GM18858 (cell line): Measurements from ENCODE around the gene PREX1.

Experiments used
- ATAC-seq: cut with Tn5 transposase; IDR thresholded peaks from one replicate; pipeline ENCODE4 v1.9.1; 2021; ENCODE audit not compliant: unreplicated experiment

The PREX1 gene

DNA sequence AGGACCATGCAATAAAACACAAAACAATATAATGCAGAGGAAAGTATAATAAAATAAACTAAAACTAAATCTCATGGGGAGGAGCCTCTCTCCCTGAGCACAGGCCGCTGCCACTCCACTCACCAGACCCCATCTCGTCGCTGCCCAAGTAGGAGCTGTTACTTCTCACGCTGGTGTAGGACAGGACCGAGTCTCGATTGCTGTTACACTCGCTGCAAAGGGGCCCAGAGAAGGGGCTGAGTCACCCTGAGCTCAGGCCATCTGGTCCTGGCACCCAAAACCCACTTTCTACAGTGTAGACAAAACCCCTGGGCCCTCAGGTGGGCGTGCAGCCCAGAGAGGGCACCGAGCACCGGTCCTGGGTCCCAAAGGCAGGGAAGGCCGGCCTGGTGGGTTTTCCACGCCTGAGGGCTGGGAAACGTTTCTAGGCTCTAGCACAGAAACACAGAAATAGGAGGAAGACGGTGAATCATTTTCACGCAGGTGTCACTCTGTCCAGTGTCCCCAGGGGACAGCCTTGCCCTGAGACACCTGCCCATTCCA is 183.4 kb downstream of the PREX1 start:
- ATAC-seq = no peak

DNA sequence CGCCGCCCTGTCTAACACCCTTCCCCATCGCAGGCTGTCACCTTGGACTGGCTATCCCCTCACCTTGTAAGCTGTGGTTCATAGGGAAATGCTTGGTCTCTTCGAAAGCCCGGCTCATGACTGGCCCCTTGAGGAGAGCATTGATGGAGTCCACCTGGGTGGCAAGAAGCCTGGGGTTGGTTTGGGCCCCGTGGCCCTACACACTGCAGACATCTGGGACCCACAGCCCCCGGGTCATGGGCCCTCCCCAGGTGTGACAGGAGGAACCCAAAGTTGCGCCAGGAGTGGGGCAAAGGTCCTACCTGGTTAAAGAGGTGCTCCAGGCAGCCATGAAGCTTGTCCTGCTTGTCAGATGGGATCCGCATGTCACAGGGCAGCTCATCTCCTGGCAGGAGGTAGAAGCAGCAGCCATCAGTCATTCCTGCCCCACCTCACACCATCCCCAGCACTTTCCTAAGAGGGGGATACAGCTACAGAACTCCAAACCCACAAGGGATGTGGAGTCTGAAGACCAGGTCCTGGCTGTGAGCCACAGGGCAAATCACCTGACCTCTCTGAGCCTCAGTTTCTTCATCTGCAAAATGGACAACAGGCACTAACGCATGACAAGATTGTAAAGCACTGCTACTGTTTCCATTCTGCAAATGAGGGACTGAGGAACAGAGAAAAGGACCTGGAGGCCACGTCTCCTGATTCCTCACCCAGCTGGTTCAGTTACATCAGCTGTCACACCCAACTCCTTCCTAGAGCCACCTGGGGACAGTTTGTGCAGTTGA is 185.5 kb downstream of the PREX1 start:
- ATAC-seq = no peak

DNA sequence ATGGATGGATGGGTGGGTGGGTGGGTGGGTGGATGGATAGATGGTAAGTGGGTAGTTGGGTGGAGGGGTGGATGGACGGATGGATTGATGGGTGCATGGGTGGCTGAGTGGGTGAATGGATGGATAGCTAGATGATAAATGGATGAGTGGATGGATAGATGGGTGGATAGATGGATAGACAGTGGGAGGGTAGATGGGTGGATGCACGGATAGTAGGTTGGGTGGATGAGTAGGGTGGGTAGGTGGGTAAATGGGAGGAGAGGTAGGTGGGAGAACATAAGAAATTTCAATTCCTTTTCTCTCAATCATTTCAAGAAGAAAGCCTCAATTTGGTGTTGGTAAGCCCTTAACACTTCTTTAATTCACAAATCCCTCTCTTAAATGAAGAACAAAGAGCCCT is 186.9 kb downstream of the PREX1 start:
- no peak for ATAC-seq

DNA sequence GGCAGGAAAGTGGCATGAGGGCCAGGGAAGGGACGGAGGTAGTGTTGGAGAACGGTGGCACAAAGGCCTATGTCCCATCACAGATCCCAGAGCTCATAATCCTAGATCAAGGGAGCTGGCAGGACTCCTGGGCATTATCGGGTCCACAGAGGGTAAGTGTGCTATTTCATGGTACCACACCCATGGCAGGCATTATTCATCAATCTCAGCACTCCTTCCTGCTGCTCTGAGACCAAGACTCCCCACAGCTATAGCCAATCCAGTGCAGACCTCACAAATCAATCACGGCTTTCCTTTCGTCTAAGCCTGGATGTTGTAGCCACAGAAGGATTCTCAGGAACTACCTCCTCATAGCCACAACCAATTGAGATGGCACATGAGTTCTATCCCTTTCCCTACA is 187.9 kb downstream of the PREX1 start:
- no peak for ATAC-seq

DNA sequence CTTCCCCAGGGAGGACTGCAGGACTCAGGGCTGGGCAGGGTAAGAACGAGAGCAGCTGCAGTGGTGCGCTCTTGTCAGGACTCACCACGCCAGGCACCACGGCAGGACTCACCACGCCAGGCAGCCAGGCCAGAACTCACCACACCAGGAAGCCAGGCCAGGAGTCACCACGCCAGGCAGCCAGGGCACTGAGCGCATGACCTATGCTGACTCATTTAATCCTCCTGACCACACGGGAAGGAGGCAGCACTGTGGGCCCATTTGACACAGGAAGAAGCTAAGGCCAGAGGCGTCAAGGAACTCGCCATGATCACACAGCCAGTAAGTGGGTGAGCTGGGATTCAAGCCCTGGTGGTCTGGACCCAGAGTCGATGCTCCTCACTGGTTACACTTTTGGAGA is 189.3 kb downstream of the PREX1 start:
- no peak for ATAC-seq

DNA sequence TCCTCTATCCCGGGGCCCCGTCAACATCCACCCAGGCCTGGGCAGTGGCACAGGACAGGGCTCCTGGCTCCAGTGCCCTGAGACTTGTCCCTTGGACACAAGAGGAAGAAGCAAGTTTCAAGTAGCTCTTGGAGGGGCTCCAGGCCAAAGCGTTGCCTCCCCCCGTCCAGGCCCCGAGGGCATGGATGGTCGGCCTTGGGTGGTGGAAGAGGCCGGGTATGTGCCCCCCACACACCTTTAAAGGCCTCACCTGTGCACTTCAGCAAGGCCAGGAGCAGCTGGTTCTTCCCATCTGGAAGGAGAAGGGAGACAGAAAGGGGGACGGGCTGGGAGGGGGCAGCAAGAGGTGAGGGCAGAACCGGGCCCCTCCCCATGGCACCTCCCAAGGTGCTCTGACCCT is 190.3 kb downstream of the PREX1 start:
- ATAC-seq = no peak

DNA sequence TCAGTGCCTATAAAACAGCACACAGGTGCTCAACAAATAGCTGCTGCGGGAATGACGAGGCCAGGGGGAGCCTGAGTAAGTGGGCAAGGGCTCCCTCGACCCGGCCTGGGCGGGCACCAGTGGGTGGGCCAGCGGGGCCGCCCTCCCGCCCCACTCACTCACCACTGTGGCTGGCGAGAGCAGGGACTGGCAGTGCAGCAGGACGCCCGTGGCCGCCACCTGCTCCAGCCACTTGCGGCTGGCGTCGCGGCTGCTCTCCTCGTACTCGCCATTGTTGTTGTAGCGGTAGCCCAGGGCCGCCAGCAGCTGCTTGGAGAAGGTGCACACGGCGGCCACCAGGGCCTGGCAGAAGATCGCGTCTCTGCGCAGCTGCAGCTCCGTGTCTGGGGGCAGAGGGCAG is 191.5 kb downstream of the PREX1 start:
- no peak for ATAC-seq

DNA sequence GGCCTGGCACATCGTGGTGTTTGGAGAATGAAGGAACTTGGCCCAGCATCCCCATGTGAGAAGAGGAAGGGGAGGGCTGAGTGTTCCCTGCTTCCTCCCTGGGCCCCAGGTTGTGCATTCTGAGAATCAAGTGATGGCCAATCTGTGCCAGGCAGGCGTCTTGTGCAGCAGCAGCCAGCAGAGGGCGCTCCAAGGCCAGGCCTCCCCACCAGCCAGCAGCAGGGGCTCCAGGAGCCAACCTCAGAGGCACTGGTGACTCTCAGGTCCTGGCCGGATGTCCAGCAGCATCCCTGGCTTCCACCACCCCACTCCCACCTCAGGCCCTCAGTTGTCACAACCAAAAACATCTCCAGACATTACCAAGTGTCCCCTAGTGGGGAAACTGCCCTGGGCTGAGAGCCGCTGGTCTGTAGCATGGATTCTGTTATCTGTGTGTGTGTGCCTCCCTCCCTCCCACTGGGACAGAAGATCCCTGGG is 192.0 kb downstream of the PREX1 start:
- ATAC-seq = no peak

DNA sequence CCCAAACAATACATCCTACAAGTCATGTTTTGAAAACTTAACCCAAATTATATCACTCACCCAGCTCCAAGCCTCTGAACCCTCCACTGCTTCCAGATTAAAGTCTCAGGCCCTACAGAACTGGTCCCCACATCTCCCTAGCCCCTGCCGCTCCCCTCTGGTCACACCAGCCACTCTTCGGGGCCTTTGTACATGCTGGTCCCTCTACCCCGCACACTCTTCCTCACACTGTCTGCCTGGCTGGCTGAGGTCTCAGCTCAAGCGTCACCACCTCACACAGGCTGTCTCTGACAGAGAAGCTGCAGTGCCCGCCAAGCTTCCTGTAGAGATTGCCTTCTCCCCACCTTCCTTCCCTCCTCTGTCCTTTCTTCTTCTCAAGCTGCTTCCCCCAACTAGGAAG is 192.4 kb downstream of the PREX1 start:
- no peak for ATAC-seq

DNA sequence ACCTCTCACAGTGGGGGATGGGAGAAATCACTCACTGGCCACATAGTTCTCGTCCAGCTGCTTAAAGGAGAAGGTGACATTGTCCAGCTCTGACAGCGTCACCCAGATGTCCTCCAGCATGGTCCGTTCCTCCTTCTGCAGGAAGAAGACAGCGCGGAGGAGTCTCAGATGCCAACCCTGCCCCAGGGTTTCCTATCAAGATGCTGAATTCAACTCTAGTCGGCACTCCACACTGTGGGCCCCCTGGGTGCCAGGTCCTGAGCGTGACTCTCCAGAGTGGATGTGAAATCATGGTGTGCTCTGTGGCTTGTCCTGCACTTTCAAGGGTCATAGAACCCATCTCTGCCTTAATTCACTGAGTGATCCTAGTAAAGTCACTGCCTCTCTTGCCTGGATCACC is 193.2 kb downstream of the PREX1 start:
- no peak for ATAC-seq

DNA sequence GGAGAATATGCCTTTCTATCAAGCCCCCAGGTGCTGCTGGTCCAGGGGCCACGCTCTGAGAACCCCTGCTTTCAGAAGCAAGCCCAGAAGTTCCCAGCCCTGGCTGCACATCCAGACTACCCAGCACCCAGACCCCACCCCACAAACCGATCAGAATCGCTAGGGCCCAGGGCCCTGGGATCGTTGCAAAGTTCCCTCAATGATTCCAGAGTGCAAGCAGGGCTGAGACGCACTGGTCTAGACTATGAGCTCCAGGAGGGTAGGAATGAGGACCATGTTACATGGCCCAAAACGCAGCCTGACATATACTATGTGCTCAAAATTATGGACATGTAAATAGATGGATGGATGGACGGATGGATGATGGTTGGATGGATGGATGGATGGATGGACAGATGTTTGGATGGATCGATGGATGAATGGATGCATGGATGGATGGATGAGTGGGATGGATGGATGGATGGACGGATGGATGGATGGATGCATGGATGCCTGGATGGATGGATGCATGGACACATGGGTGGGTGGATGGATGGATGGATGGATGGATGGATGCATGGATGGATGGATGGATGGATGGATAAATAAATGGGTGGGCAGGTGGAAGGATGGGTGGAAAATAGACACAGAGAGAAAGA is 194.1 kb downstream of the PREX1 start:
- ATAC-seq = no peak

DNA sequence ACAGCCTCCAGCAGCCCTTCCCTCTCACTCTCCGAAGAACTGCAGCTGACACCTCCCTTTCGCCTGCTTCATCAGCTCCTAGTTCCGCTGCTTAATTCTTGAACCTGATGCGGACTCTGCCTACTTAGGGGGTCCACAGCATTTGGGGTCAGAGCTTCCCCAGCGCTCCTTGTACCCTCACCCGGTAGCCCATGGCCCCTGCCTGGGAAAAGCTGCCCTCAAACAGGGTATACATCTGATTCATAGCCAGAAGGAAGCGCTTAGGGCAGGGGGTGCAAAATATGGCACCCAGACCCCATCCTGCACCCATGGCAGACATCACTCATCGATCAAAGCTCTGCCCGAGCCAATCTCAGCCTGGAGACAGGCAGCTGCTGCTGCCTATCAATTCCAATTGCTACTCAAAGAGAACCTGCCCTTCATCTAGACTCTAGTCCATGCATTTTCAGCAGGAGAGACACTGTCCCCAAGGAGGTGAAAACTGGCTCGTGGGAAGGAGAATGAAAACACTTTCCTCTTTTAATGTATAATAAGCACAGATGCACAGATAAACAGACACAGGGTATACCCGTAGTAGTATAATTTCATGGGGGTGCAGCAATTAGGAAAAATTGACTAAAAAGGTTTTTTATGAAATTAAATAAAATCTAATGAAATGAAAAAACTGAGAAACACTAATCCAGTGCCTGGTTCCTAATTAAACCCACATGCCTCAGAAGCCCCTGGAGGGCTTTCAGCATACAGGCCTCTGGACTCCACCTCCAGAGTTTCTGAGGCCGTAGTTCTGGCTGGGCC is 194.8 kb downstream of the PREX1 start:
- no peak for ATAC-seq

DNA sequence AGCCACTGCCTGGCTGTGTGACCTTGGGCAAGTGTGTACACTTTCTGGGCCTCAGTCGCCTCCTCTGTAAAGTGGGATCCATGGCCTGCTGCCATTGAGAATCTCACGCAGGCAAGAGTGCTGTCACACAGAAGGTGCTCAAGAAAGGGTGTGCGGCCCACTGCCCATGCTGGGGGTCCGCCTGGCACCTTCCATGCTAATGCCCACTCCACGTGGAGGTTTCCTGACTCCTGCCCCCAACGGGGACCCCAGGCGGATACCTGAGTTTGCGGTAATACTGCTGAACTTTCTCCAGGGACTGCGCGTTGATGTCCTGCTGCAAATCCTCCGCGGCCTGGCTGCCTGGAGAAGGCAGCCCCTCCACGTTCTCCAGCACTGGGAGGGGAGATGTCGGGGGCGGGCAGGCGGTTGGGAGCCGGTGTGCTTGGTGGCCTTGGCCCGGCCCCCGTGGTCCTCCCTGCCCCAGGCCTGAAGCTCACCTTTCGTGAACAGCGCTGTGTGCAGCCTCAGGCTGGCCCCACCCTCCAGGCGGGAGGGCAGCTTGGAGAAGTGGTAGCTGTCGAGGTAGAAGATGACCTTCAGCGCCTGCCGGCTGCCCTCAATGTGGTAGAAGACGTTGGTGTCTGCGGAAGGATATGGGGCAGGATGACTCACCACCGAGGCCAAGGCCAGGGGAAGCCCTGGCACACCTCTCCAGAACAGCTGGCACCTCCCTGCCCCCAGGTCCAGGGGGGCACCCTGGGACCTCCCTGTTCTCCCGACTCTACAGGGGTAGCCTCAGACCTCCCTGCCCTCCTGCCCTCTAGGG is 195.6 kb downstream of the PREX1 start:
- ATAC-seq = no peak

DNA sequence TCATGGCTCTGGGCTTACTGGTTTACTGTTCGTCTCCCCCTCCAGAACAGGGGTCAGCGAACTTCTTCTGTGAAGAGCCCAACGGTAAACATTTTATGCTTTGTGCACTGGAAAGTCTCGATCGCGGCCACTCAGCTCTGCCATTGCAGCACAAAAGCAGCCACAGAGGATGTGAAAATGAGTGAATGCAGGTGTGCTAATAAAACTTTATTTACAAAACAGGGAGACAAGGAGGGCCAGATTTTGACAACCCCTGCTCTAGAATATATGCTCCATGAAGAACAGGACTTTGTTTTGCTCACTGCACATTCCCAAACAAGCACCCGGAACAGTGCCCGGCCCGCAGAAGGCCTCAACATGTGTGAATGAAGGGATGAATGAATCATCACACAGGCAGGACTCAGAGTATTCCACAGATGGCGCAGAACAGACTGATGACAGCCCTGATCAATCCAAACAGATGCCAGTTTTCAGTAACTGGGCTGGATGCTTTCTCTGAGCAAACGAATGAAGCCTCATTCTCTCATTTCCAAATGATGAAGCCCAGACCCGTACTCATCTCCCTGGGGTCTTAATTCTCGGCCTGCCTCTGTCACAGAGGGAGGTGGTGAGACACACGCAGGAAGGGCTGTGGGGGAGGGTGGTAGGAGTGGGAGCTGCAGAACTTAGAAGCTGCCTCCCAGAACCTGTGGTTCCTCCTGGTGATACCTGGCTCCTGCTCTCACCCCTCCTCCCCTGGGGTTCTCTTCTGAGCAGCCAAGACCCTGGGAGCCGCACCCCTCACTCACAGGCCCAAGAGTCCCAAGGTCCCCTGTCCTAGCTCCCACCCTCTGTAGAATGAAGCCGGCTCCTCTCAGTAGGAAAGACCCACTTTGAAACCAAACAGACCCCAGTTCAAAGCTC is 196.4 kb downstream of the PREX1 start:
- ATAC-seq = no peak

DNA sequence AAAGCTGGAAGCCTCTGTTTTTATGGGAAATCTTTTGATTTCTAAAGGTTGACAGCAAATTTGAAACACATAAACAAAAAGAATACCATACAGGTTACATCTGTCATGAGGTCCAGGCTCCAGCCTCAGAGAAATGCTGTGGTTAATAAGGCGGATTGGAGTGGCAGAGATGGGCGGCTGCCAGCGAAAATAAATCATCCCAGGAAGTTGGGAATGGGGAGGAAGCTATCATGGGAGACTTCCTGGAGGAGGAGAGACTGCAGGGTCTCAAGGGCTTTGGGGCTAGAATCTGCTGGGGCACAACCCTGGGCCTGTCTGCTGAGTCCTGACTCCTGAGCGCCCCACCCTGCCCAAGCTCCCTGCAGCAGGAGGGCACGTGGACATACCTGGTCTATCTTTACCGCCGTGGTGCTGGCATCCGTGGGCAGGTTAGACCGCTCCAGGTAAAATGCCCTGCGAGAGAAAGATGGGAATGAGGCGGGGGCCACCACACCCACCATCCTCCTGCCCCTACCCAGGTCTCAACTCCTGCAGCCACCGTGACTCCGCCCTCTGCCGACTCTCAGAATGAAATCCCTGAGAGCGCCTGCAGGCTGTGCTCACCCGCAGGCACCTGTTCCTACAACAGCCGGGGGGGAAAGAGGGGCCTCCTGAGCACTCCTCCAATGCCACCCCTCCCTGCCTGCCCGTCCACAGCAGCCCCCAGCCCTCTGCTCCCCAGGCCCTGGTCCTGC is 197.3 kb downstream of the PREX1 start:
- no peak for ATAC-seq

DNA sequence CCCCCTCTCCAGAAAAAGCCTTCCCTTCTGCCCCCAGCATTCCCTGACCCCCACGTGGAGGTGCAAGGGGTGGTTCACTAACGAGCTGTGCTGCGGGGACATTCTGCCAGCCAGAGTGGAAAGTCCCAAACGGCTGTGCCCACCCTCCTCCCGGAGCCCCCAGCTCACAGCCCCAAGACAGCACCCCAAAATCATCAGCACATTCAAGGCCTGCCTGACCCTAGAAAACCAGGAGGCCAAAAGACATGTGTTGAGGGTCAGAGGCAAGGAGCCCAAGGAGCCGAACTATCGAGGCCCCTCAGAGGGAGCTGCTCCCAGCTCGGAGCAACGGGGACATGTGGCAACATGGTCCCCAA is 197.9 kb downstream of the PREX1 start:
- no peak for ATAC-seq

DNA sequence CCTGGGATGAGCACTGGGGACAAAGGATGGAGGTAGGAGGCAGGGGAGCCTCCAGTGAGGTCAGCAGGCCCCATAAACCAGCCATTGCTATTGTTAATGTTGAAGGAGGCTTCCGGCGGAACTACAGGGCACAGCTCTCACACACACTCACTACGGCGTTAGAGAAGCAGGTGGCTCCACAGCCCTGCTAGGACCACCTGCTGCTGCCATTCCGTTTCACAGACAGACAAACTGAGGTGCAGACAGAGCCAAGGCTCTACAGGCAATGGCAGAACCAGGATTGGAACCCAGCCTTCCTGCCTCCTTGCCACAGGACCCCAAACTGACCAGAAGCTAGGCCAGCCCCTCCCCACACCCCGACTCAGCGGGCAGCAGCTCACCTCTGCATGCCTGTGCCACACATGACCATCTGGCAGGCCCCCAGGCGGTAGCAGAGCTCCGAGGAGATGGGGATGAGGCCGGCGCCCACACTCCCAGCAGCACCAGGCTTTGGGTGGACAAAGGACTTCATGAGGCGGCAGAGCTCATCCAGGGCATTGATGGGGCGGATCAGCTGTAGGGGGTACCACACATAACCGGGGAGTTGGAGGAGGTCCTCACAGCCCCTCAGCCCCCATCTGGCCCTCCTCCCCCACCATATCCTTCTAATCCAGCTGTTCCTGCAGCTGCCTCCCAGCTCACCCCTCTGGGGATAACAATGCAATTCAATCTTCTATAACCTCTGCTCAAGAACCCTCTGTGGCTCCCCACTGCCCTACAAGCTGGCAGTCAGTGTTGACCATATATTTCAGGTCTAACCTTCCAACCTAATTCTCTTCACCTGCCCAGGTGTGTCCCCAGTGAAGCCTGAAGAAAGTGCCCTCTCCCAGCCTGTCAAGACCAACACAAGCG is 198.5 kb downstream of the PREX1 start:
- ATAC-seq = no peak

DNA sequence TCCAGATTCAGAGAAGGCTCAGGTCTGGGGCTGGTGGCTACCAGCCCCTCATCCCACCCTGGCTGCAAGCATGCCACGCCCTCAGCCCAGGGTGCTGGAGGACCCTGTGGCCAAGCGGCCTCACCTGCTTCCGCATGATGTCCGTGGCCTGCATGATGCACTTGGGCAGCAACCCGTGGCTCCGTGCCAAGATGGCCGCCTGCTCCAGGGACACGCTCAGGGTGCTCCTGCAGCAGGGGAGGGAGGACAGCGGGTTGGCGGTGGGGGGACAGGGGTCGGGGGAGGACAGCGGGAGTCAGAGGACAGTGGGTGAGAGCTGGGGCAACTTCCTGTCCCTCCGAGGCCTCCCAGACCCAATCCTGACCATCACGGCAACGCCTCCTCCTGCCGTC is 200.1 kb downstream of the PREX1 start:
- no peak for ATAC-seq
